ENCODE measurements around the gene KRTAP1-3.
A peak's percentile ranks its signal among the peaks of the same experiment; 100 is the strongest.
"Not testable (repeated sequence)": the region's sequence is repeated elsewhere in the genome, so short reads cannot be mapped to it uniquely, and the experiment has no call there.

Gene KRTAP1-3, protein sequence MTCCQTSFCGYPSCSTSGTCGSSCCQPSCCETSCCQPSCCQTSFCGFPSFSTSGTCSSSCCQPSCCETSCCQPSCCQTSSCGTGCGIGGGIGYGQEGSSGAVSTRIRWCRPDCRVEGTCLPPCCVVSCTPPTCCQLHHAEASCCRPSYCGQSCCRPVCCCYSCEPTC

GRCh38 chr17:41034346-41034935 is at the start of gene KRTAP1-3:
KRTAP1-3 (minus strand) TSS chr17:41034874; CDS start chr17:41034821, 53 bp downstream.
- DNase-seq (ENCODE audit: low spot score): not testable (repeated sequence)

DNA sequence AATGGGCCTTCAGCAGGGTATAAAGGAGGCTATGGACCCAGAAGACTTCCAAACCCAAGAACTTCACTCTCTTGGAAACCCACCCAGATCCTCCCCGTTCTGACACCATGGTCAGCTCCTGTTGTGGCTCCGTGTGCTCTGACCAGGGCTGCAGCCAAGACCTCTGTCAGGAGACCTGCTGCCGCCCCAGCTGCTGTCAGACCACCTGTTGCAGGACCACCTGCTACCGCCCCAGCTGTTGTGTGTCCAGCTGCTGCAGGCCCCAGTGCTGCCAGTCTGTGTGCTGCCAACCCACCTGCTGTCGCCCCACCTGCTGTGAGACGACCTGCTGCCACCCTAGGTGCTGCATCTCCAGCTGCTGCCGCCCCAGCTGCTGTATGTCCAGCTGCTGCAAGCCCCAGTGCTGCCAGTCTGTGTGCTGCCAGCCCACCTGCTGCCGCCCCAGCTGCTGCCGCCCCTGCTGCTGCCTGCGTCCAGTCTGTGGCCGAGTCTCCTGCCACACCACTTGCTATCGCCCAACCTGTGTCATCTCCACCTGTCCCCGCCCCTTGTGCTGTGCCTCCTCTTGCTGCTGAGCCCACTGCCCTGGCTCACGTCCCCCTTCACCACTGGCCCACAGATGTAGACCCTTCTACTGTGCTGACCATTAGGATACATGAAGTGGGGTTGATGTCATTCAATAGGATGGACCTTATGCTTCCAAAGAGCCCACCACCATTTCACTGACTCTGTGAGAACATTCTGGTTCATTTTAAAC is 49.6 kb upstream of the KRTAP1-3 start, which contains the start of gene KRTAP4-7:
TSS of gene KRTAP4-7 (plus strand) at position 51 of the 757 bp plus-strand sequence. CDS start at position 108, 57 bp downstream.
- DNase-seq (ENCODE audit: low spot score): not testable (repeated sequence)

DNA sequence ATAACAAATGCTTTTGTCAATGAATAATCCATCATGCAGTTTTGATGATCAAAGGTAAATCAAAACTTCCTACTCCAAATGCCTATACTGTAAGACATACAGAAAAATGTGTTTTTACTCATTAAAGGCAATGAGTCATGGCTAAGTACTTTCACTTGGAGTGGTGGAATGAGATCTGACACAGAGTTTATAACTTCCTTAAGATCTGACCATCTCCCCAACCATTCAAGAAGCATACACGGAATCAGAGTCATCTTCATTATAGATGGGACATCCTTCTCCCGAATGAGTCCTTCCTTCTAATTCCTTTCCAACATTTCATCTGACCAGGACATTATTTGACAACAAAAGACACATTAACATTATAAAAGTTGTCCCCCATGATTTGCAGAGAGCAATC is 48.8 kb upstream of the KRTAP1-3 start:
- DNase-seq (ENCODE audit: low spot score): not testable (repeated sequence)

DNA sequence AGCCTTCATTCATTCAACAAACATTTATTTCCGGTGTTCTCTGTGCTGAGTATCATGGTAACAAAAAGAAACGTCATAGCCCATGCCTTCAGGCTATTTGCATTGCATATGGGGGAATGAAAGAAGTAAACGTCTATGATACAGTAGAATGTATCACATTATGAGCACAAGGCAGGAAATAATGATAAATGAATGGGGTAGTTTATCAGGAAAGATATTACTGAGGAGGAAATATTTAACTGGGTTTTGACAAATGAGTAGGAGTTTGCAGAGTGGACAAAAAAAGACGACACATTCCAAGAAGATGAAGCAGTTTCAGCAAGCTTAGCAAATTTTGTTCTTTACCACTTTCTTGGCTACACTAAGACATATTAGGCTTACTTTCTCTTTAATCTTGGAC is 48.0 kb upstream of the KRTAP1-3 start:
- DNase-seq (ENCODE audit: low spot score): no peak

- DNase-seq (ENCODE audit: low spot score): no peak
Observed at GRCh38 chr17:41076788-41077187, 42.1 kb upstream of the KRTAP1-3 start.

DNA sequence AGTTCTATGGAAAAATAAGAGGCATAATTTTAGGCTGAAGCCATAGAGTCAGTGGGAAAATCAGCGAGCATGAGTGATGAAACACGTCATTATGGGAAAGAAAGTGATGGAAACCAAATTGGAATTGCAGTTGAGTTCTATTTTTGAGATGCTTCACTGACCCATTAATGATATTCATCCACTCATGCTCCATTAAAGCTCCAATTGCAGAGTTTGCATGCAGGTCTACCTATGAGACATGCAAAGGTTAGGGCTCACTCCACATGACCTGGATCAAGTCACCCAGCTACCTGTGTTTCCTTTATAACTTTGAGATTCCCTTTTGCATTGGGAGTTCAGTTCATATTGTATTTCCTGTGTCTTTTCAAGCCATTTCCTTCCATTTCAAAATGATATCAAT is 39.0 kb upstream of the KRTAP1-3 start:
- no peak for DNase-seq (ENCODE audit: low spot score)

- no peak for DNase-seq (ENCODE audit: low spot score)
Observed at GRCh38 chr17:41071606-41072360, 37.1 kb upstream of the KRTAP1-3 start.

GRCh38 chr17:41069031-41069430 is 34.4 kb upstream of the KRTAP1-3 start:
- DNase-seq (ENCODE audit: low spot score): no peak

- DNase-seq (ENCODE audit: low spot score): no peak
Observed at GRCh38 chr17:41067281-41067680, 32.6 kb upstream of the KRTAP1-3 start.

- peak; percentile 94 for DNase-seq (ENCODE audit: low spot score)
Observed at GRCh38 chr17:41065829-41066624, 31.4 kb upstream of the KRTAP1-3 start, which contains the start of gene KRTAP2-4. KRTAP2-4 (minus strand) TSS chr17:41065879; CDS start chr17:41065845, 34 bp downstream.

DNA sequence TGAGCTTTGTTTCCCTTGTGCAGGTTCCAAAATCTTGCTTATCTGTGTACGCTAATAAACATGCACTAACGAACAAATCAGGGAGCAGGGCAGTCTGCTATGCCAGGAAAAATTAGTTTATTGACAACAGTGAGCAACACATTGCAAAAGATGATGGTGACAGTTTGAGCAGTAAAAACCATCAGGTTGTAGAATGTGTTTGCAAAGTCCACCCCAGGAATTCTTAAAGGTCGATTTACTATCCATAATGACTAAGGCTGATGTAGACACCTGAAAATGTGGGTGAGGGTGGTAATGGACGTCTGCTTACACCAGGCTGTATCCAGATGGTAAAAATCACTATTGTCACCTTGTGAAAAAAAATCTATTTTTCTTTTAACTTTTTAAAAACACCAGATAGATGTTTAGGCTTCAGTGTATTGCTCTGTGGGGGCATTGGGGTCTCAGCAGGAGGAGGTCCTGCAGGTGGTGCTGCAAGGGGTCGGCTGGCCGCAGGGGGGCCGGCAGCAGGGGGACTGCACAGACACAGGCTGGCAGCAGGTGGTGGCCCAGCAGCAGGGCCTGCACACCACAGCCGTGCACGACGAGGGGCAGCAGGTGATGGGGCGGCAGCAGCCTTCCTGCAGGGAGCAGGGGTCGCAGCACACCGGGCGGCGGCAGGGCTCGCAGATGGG is 30.5 kb upstream of the KRTAP1-3 start:
- DNase-seq (ENCODE audit: low spot score): not testable (repeated sequence)

DNA sequence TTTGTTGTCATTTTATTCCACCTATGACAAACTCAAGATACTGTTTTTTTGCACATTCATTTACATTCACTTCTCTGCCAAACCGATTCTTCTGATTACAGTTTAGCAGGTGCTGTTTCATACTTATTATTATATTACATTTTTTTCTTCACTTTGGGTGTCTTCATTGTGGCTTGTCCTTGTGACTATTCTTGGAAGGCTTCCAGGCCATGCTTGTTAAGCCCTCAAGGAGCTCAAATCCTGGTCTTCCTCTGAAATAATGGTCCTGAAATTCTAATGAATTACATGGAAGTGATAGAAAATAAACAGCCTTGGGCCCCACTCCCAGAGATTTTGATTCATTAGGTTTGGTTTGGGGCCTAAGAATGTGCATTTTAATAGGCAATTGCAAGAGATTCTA is 29.6 kb upstream of the KRTAP1-3 start:
- no peak for DNase-seq (ENCODE audit: low spot score)

- no peak for DNase-seq (ENCODE audit: low spot score)
Observed at GRCh38 chr17:41063449-41063848, 28.8 kb upstream of the KRTAP1-3 start.

GRCh38 chr17:41061964-41062363 is 27.3 kb upstream of the KRTAP1-3 start:
- DNase-seq (ENCODE audit: low spot score): peak; percentile 40

GRCh38 chr17:41060052-41060604 is 25.5 kb upstream of the KRTAP1-3 start, which contains the start of gene KRTAP2-3:
KRTAP2-3 (minus strand) TSS chr17:41060114; CDS start chr17:41060050, 64 bp downstream.
- DNase-seq (ENCODE audit: low spot score): peak; percentile 81

DNA sequence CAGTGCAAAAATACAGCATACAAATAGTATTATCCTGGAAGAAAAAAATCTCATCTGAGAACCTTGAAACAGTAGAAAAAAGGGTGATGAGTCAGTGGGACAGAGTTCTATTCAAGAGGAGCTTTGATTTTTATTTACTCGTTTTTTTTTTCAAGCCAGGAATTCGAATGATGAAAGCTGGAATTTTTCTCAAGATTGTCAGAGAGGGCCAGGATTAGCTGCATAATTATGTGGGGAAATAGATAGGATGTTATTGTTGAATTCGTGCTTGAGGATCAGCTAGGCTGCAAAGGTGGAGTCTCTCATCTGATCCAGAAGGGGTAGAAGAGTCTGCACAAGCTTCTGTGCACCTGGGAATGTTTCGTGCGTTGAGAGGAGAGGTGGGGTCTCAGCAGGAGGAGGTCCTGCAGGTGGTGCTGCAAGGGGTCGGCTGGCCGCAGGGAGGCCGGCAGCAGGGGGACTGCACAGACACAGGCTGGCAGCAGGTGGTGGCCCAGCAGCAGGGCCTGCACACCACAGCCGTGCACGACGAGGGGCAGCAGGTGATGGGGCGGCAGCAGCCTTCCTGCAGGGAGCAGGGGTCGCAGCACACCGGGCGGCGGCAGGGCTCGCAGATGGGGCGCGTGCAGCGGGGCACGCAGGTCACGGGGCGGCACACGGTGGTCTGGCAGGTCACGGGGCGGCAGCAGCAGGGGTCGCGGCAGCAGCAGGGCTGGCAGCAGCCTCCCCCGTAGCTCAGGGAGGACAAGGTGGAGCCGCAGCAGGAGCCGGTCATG is 24.8 kb upstream of the KRTAP1-3 start:
- peak; percentile 60 for DNase-seq (ENCODE audit: low spot score)

- no peak for DNase-seq (ENCODE audit: low spot score)
Observed at GRCh38 chr17:41058741-41059140, 24.1 kb upstream of the KRTAP1-3 start.

GRCh38 chr17:41057547-41057946 is 22.9 kb upstream of the KRTAP1-3 start:
- no peak for DNase-seq (ENCODE audit: low spot score)

GRCh38 chr17:41055130-41055529 is 20.5 kb upstream of the KRTAP1-3 start, which contains the start of gene KRTAP2-2:
KRTAP2-2 (minus strand) TSS chr17:41055230; CDS start chr17:41055211, 19 bp downstream.
- DNase-seq (ENCODE audit: low spot score): not testable (repeated sequence)

Data from SW480 (cell line).